HCT116 (cell line): Measurements from ENCODE around the gene SSX4B.
"Not testable (repeated sequence)": the region's sequence is repeated elsewhere in the genome, so short reads cannot be mapped to it uniquely, and the experiment has no call there.

ENCODE experiments used
- CEBPB ChIP-seq: IDR thresholded peaks from 2 replicates; pipeline ENCODE4 v1.6.1; 2012; ENCODE audit warnings: low read depth
- EGR1 ChIP-seq: IDR thresholded peaks from 2 replicates; pipeline ENCODE4 v1.6.1; 2012; ENCODE audit warnings: low read depth
- ELF1 ChIP-seq: IDR thresholded peaks from 2 replicates; pipeline ENCODE4 v1.6.1; 2012; ENCODE audit warnings: low read depth, borderline replicate concordance
- EZH2 ChIP-seq: fragments of 200-600 bp; sonication (generic); IDR thresholded peaks from 2 replicates; pipeline ENCODE4 v1.6.1; 2017; ENCODE audit warnings: antibody characterized with exemption, mixed run types
- FOSL1 ChIP-seq: IDR thresholded peaks from 2 replicates; pipeline ENCODE4 v1.6.1; 2012; ENCODE audit warnings: low read depth
- JUND ChIP-seq: IDR thresholded peaks from 2 replicates; pipeline ENCODE4 v1.6.1; 2012
- POLR2A ChIP-seq: IDR thresholded peaks from 2 replicates; pipeline ENCODE4 v1.7.0; 2011; ENCODE audit warnings: borderline replicate concordance; ENCODE audit not compliant: insufficient read depth, insufficient read length; ENCODE audit errors: extremely low read depth
- POLR2AphosphoS5 ChIP-seq: IDR thresholded peaks from 2 replicates; pipeline ENCODE4 v1.6.1; 2011; ENCODE audit warnings: mild to moderate bottlenecking, low read depth, low read length, moderate library complexity
- REST ChIP-seq: IDR thresholded peaks from 2 replicates; pipeline ENCODE4 v1.6.1; 2012; ENCODE audit warnings: low read depth
- SIN3A ChIP-seq: IDR thresholded peaks from 2 replicates; pipeline ENCODE4 v1.6.1; 2012; ENCODE audit warnings: low read depth
- YY1 ChIP-seq: IDR thresholded peaks from 2 replicates; pipeline ENCODE4 v1.6.1; 2011; ENCODE audit warnings: low read length, low read depth, moderate library complexity, mild to moderate bottlenecking; ENCODE audit not compliant: insufficient replicate concordance; ENCODE audit errors: extremely low read depth
- ZNF274 ChIP-seq: fragments of 200-500 bp; sonication (Bioruptor generic); IDR thresholded peaks from 2 replicates; pipeline ENCODE4 v1.6.1; 2014; ENCODE audit warnings: mild to moderate bottlenecking, low read depth, low read length, inconsistent platforms
- TF ChIP-seq, protein P1 (sequence below), 3 experiments: fragments of 200-600 bp in 1 of 3; sonication (generic) in 1 of 3; IDR thresholded peaks in 2 of 3; conservative IDR thresholded peaks in 1 of 3; 2 replicates each; pipeline ENCODE4 v1.5.1; 2012 to 2017; ENCODE audit warnings: low read depth in 2 of 3, low read length in 2 of 3, antibody characterized with exemption in 1 of 3, borderline replicate concordance in 1 of 3, control low read depth in 1 of 3, mild to moderate bottlenecking in 1 of 3, mixed read lengths in 1 of 3, mixed run types in 1 of 3, moderate library complexity in 1 of 3; ENCODE audit not compliant: insufficient read depth in 1 of 3
- TF ChIP-seq, protein P2 (sequence below): IDR thresholded peaks from 2 replicates; pipeline ENCODE4 v1.6.1; 2011; ENCODE audit warnings: mild to moderate bottlenecking, low read length, moderate library complexity; ENCODE audit not compliant: insufficient replicate concordance; ENCODE audit errors: extremely low read depth

GRCh38 chrX:48383239-48383638, 28.5 kb downstream of the SSX4B start, which contains the start of gene SSX4:
- not testable (repeated sequence) for TF ChIP-seq POLR2AphosphoS5, POLR2A, SIN3A, EZH2, CEBPB, ELF1, EGR1, YY1, REST, FOSL1, JUND, ZNF274
- TF ChIP-seq, protein P1, sequence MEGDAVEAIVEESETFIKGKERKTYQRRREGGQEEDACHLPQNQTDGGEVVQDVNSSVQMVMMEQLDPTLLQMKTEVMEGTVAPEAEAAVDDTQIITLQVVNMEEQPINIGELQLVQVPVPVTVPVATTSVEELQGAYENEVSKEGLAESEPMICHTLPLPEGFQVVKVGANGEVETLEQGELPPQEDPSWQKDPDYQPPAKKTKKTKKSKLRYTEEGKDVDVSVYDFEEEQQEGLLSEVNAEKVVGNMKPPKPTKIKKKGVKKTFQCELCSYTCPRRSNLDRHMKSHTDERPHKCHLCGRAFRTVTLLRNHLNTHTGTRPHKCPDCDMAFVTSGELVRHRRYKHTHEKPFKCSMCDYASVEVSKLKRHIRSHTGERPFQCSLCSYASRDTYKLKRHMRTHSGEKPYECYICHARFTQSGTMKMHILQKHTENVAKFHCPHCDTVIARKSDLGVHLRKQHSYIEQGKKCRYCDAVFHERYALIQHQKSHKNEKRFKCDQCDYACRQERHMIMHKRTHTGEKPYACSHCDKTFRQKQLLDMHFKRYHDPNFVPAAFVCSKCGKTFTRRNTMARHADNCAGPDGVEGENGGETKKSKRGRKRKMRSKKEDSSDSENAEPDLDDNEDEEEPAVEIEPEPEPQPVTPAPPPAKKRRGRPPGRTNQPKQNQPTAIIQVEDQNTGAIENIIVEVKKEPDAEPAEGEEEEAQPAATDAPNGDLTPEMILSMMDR (IDR thresholded peaks at IDR 0.05 in 2 of 3, conservative IDR thresholded peaks at IDR 0.05 in 1 of 3; ENCODE audit: borderline replicate concordance in 1 of 3, insufficient read depth in 1 of 3, low read depth in 2 of 3, low read length in 2 of 3) = not testable (repeated sequence)
- TF ChIP-seq, protein P2, sequence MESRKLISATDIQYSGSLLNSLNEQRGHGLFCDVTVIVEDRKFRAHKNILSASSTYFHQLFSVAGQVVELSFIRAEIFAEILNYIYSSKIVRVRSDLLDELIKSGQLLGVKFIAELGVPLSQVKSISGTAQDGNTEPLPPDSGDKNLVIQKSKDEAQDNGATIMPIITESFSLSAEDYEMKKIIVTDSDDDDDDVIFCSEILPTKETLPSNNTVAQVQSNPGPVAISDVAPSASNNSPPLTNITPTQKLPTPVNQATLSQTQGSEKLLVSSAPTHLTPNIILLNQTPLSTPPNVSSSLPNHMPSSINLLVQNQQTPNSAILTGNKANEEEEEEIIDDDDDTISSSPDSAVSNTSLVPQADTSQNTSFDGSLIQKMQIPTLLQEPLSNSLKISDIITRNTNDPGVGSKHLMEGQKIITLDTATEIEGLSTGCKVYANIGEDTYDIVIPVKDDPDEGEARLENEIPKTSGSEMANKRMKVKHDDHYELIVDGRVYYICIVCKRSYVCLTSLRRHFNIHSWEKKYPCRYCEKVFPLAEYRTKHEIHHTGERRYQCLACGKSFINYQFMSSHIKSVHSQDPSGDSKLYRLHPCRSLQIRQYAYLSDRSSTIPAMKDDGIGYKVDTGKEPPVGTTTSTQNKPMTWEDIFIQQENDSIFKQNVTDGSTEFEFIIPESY = not testable (repeated sequence)
